HG03432 (cell line): ENCODE measurements around the gene ESYT1.
A peak's percentile ranks its signal among the peaks of the same experiment; 100 is the strongest.

ENCODE experiments used
- ATAC-seq: cut with Tn5 transposase; IDR thresholded peaks from one replicate; pipeline ENCODE4 v1.9.1; 2021; ENCODE audit warnings: mild to moderate bottlenecking, moderate library complexity; ENCODE audit not compliant: unreplicated experiment

ESYT1 gene

GRCh38 chr12:56128670-56129205, 671 bp downstream of the ESYT1 start:
- ATAC-seq: no peak

- ATAC-seq: peak; percentile 38
Observed at GRCh38 chr12:56129206-56129941, 1.3 kb downstream of the ESYT1 start.

GRCh38 chr12:56129942-56130495, 2.0 kb downstream of the ESYT1 start:
- no peak for ATAC-seq

GRCh38 chr12:56130876-56131275, 2.8 kb downstream of the ESYT1 start:
- no peak for ATAC-seq

GRCh38 chr12:56134897-56135296, 6.8 kb downstream of the ESYT1 start:
- ATAC-seq: no peak

- ATAC-seq: no peak
Observed at GRCh38 chr12:56137853-56138571, 9.9 kb downstream of the ESYT1 start.

GRCh38 chr12:56141946-56142784, 14.1 kb downstream of the ESYT1 start:
- ATAC-seq: no peak

GRCh38 chr12:56143217-56143616, 15.2 kb downstream of the ESYT1 start:
- ATAC-seq: no peak

- no peak for ATAC-seq
Observed at GRCh38 chr12:56143870-56144269, 15.8 kb downstream of the ESYT1 start.

GRCh38 chr12:56145217-56145616, 17.1 kb downstream of the ESYT1 start:
- ATAC-seq: no peak

- no peak for ATAC-seq
Observed at GRCh38 chr12:56146492-56147460, 18.7 kb downstream of the ESYT1 start.

GRCh38 chr12:56150563-56150962, 22.5 kb downstream of the ESYT1 start:
- ATAC-seq: no peak

- ATAC-seq: peak; percentile 47
Observed at GRCh38 chr12:56151672-56152131, 23.6 kb downstream of the ESYT1 start.

- ATAC-seq: peak; percentile 89
Observed at GRCh38 chr12:56152132-56152755, 24.2 kb downstream of the ESYT1 start, which contains the start of gene MYL6B. MYL6B (plus strand) TSS chr12:56152587; CDS start chr12:56153919, 1,332 bp downstream.

- no peak for ATAC-seq
Observed at GRCh38 chr12:56152756-56153677, 24.9 kb downstream of the ESYT1 start.

GRCh38 chr12:56153678-56154065, 25.6 kb downstream of the ESYT1 start:
- ATAC-seq: no peak

- ATAC-seq: no peak
Observed at GRCh38 chr12:56154246-56154771, 26.2 kb downstream of the ESYT1 start.

- ATAC-seq: no peak
Observed at GRCh38 chr12:56154818-56155217, 26.8 kb downstream of the ESYT1 start.
